Measurements from ENCODE around the gene ZFP91. TPM values are rescaled to one million over a fixed set of nuclear protein-coding genes. Genes with fewer than 3 reads are reported as not detected.

ZFP91 gene
- total RNA-seq, 2 experiments from 2014 or later = 38.7 to 50.9 TPM

GRCh38 chr11:58575377-58576020, 3.4 kb upstream of the ZFP91 start, which contains the start of gene LPXN:
Gene LPXN (minus strand): TSS chr11:58575856. CDS start chr11:58575772, 84 bp downstream.
- H2AFZ ChIP-seq (ENCODE audit: low read length) = no peak within 1 kb of the TSS; the same call in 1 of the 2 replicates

GRCh38 chr11:58576887-58577471, 1.9 kb upstream of the ZFP91 start:
- Histone ChIP-seq H3K9me3 (ENCODE audit: low read length) (no peaks in the 10 kb centered on the region), H2AFZ (ENCODE audit: low read length) (peak overlapping the region; percentile 16; the same call in 1 of the 2 replicates), H3K79me2 (ENCODE audit: insufficient read depth, low read depth, low read length) (peaks cover 74% of the 10 kb centered on the region), H3K9me2 (ENCODE audit: insufficient read depth, low read length) (no peaks in the 10 kb centered on the region), H4K20me1 (ENCODE audit: insufficient read depth, low read length) (peaks cover 23% of the 10 kb centered on the region), H3K4me3 (ENCODE audit: low read depth, low read length, poor library complexity, severe bottlenecking) (peak overlapping the region; percentile 79), H3K4me1 (ENCODE audit: insufficient read depth, low read length, poor library complexity, severe bottlenecking) (peaks cover 39% of the 10 kb centered on the region), H3K36me3 (ENCODE audit: insufficient read depth, low read length) (peaks cover 25% of the 10 kb centered on the region), H3K4me2 (ENCODE audit: low read length) (peak overlapping the region; percentile 96), H3K27ac (ENCODE audit: low read depth, low read length, poor library complexity, severe bottlenecking) (peak overlapping the region; percentile 95)
- TF ChIP-seq EZH2phosphoT487 (IDR thresholded peaks at IDR 0.05; ENCODE audit: borderline replicate concordance, low read depth, low read length) (no peak), CTCF (conservative IDR thresholded peaks at IDR 0.05; ENCODE audit: low read length) (peak; percentile 78)
- BruUV-seq (replicated peaks) = no TSS peak
- intact Hi-C loops (cut with micrococcal nuclease; ENCODE audit: unreplicated experiment) = loop anchor here (1.0 to 5.0 kb wide), 7 partner anchors 52 to 1250 kb away; partner anchors contain the start of genes OSBP, SELENOH and ZDHHC5
- DNase-seq (ENCODE audit: low spot score) = peak; percentile 27
- CTCF ChIA-PET (ENCODE audit: unreplicated experiment) = interaction anchor here (0.6 to 1.6 kb wide), 2 partner anchors 9 to 864 kb away, joined by 3 to 4 read pairs; partner anchors contain the start of gene TMX2
- POLR2A ChIA-PET = interaction anchor here (0.6 to 2.8 kb wide), 9 partner anchors 9 to 1002 kb away, joined by 3 to 21 read pairs (median 5); no protein-coding TSS in a partner anchor

More at GRCh38 chr11:58575377-58576020, 3.4 kb upstream of the ZFP91 start, which contains the start of gene LPXN:
- Histone ChIP-seq H3K9me3 (ENCODE audit: low read length) (no peaks in the 10 kb centered on the region), H3K36me3 (ENCODE audit: insufficient read depth, low read length) (peaks cover 22% of the 10 kb centered on the region), H3K4me2 (ENCODE audit: low read length) (peak within 1 kb of the TSS; percentile 96), H3K27ac (ENCODE audit: low read depth, low read length, poor library complexity, severe bottlenecking) (peak within 1 kb of the TSS; percentile 95), H3K4me1 (ENCODE audit: insufficient read depth, low read length, poor library complexity, severe bottlenecking) (peaks cover 31% of the 10 kb centered on the region), H3K9me2 (ENCODE audit: insufficient read depth, low read length) (no peaks in the 10 kb centered on the region), H3K4me3 (ENCODE audit: low read depth, low read length, poor library complexity, severe bottlenecking) (peak within 1 kb of the TSS; percentile 79), H4K20me1 (ENCODE audit: insufficient read depth, low read length) (peaks cover 14% of the 10 kb centered on the region), H3K79me2 (ENCODE audit: insufficient read depth, low read depth, low read length) (peaks cover 74% of the 10 kb centered on the region)
- DNase-seq (ENCODE audit: low spot score) = peak; percentile 83
- ChIA-PET POLR2A (interaction anchor here (0.5 to 2.8 kb wide), 14 partner anchors 8 to 698 kb away, joined by 3 to 21 read pairs (median 4); no protein-coding TSS in a partner anchor), CTCF (ENCODE audit: unreplicated experiment) (interaction anchor here (0.8 to 1.6 kb wide), 2 partner anchors 7 to 67 kb away, joined by 3 to 4 read pairs; partner anchors contain the start of gene OR5B21)
- TF ChIP-seq EZH2phosphoT487 (IDR thresholded peaks at IDR 0.05; ENCODE audit: borderline replicate concordance, low read depth, low read length) = no peak
- TF ChIP-seq CTCF (conservative IDR thresholded peaks at IDR 0.05; ENCODE audit: low read length) = peak; percentile 58
- no TSS peak for BruUV-seq (replicated peaks)
- intact Hi-C loops (cut with micrococcal nuclease; ENCODE audit: unreplicated experiment) = loop anchor here (2.0 to 5.0 kb wide), 6 partner anchors 99 to 1248 kb away; partner anchors contain the start of genes OSBP, SELENOH and ZDHHC5

All from OCI-LY7 (cell line).